H1 (cell line): ENCODE results near the gene FBXO11. TPM values are rescaled to one million over a fixed set of nuclear protein-coding genes. Genes with fewer than 3 reads are reported as not detected.

Experiments used
- BACH1 ChIP-seq: IDR thresholded peaks from 2 replicates; pipeline ENCODE4 v1.6.1; 2012; ENCODE audit warnings: low read length, improper control_type of control experiment
- BRCA1 ChIP-seq: IDR thresholded peaks from 2 replicates; pipeline ENCODE4 v1.6.1; 2012; ENCODE audit warnings: low read depth, low read length, improper control_type of control experiment
- EP300 ChIP-seq, 2 experiments: IDR thresholded peaks; 1 replicate in 1 of 2; 2 replicates in 1 of 2; pipeline ENCODE4 v1.6.1; 2011 to 2012; ENCODE audit warnings: low read depth in 2 of 2, low read length in 2 of 2, mild to moderate bottlenecking in 2 of 2, borderline replicate concordance in 1 of 2, inconsistent platforms in 1 of 2, moderate library complexity in 1 of 2
- JUN ChIP-seq: IDR thresholded peaks from 2 replicates; pipeline ENCODE4 v1.6.1; 2011; ENCODE audit warnings: low read depth, mild to moderate bottlenecking, improper control_type of control experiment, low read length
- JUND ChIP-seq: IDR thresholded peaks from 2 replicates; pipeline ENCODE4 v1.6.1; 2011; ENCODE audit warnings: mild to moderate bottlenecking, improper control_type of control experiment, low read length
- KDM4A ChIP-seq: IDR thresholded peaks from one replicate; pipeline ENCODE4 v1.7.1; 2012; ENCODE audit warnings: low read depth, mild to moderate bottlenecking, moderate library complexity, low read length, inconsistent platforms; ENCODE audit not compliant: severe bottlenecking
- NRF1 ChIP-seq: IDR thresholded peaks from 2 replicates; pipeline ENCODE4 v1.6.1; 2011; ENCODE audit warnings: mild to moderate bottlenecking, low read depth, low read length, improper control_type of control experiment
- POLR2AphosphoS5 ChIP-seq: IDR thresholded peaks from 2 replicates; pipeline ENCODE4 v1.6.1; 2011; ENCODE audit warnings: low read depth, low read length
- RAD21 ChIP-seq, 2 experiments: IDR thresholded peaks in 1 of 2; conservative IDR thresholded peaks in 1 of 2; 2 replicates each; pipeline ENCODE4 v1.6.1; 2011; ENCODE audit warnings: low read depth in 2 of 2, low read length in 2 of 2, improper control_type of control experiment in 1 of 2, inconsistent platforms in 1 of 2, mild to moderate bottlenecking in 1 of 2, moderate library complexity in 1 of 2
- TAF1 ChIP-seq: IDR thresholded peaks from 2 replicates; pipeline ENCODE4 v1.6.1; 2011; ENCODE audit warnings: mild to moderate bottlenecking, low read depth, low read length
- ZNF274 ChIP-seq: IDR thresholded peaks from 2 replicates; pipeline ENCODE4 v1.7.0; 2012; ENCODE audit warnings: low read length, borderline replicate concordance; ENCODE audit errors: extremely low read depth
- polyA plus RNA-seq, 7 experiments: library from polyadenylated mRNA; depleted of rRNA in 3 of 7; stranded (reverse) in 5 of 7; unstranded in 2 of 7; fragments of >200 nt in 5 of 7; fragments of 200-250 nt in 2 of 7; gene quantifications; 1 replicate in 5 of 7; 2 replicates in 1 of 7; 4 replicates in 1 of 7; pipeline versions ENCODE4 v1.2.1 to v1.2.3, GENCODE V29; 2011 to 2013; ENCODE audit warnings: missing spikeins in 2 of 7, mixed read lengths in 2 of 7
- total RNA-seq: library from RNA; stranded (reverse); fragmentation: NEBNext Ultra II Directional; extraction: Animal tissue kit (Norgen Biotek cat#: 25700); gene quantifications from 2 replicates; pipeline ENCODE4 v1.2.1, GENCODE V29; 2021
- TF ChIP-seq, protein P1 (sequence below), 3 experiments: IDR thresholded peaks; 1 replicate in 2 of 3; 2 replicates in 1 of 3; pipeline versions ENCODE4 v1.5.1 to v1.6.1; 2011; ENCODE audit warnings: low read length in 3 of 3, mild to moderate bottlenecking in 3 of 3, inconsistent platforms in 2 of 3, low read depth in 1 of 3, moderate library complexity in 1 of 3; ENCODE audit not compliant: insufficient read depth in 1 of 3; ENCODE audit errors: control extremely low read depth in 1 of 3

The FBXO11 gene
- total and polyA plus RNA-seq, 2 of the 8 experiments (the other 6 are each of a cell fraction or from before 2014, with no cell fraction given): 21.7 to 57.3 TPM

GRCh38 chr2:47907039-47907781 lies 912 bp upstream of the FBXO11 start (continued):
- TF ChIP-seq, protein P1, sequence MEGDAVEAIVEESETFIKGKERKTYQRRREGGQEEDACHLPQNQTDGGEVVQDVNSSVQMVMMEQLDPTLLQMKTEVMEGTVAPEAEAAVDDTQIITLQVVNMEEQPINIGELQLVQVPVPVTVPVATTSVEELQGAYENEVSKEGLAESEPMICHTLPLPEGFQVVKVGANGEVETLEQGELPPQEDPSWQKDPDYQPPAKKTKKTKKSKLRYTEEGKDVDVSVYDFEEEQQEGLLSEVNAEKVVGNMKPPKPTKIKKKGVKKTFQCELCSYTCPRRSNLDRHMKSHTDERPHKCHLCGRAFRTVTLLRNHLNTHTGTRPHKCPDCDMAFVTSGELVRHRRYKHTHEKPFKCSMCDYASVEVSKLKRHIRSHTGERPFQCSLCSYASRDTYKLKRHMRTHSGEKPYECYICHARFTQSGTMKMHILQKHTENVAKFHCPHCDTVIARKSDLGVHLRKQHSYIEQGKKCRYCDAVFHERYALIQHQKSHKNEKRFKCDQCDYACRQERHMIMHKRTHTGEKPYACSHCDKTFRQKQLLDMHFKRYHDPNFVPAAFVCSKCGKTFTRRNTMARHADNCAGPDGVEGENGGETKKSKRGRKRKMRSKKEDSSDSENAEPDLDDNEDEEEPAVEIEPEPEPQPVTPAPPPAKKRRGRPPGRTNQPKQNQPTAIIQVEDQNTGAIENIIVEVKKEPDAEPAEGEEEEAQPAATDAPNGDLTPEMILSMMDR (IDR thresholded peaks at IDR 0.05; ENCODE audit: control extremely low read depth in 1 of 3, insufficient read depth in 1 of 3, low read depth in 1 of 3, low read length in 3 of 3): peak in 2 of 3 experiments; percentile 20 to 69
- TF ChIP-seq KDM4A (peak; percentile 5), ZNF274 (no peak), NRF1 (no peak), RAD21 (IDR thresholded peaks at IDR 0.05 in 1 of 2, conservative IDR thresholded peaks at IDR 0.05 in 1 of 2; ENCODE audit: low read depth in 2 of 2, low read length in 2 of 2) (peak in 1 of 2 experiments; percentile 49; a peak in 3 of 4 replicates), BACH1 (no peak), POLR2AphosphoS5 (peak; percentile 33), BRCA1 (no peak; the same call in 1 of the 2 replicates), JUN (no peak), TAF1 (peak; percentile 52; the same call in 1 of the 2 replicates), EP300 (IDR thresholded peaks at IDR 0.05; ENCODE audit: borderline replicate concordance in 1 of 2, low read depth in 2 of 2, low read length in 2 of 2) (no peak), JUND (no peak)
